NCI-H446 treated with DMSO at 0.1 percent for 48 hours (cell line): ENCODE data around the gene COL5A1.

Experiments
- DNase-seq: peaks from one replicate; lab custom pipeline; 2025; lab: John Stamatoyannopoulos, UW

The COL5A1 gene

GRCh38 chr9:134835448-134835847, 193.8 kb downstream of the COL5A1 start:
- no peak for DNase-seq

GRCh38 chr9:134835987-134836386, 194.4 kb downstream of the COL5A1 start:
- no peak for DNase-seq

- DNase-seq, result no peak
Observed at GRCh38 chr9:134836406-134836970, 194.9 kb downstream of the COL5A1 start.

- DNase-seq, result no peak
Observed at GRCh38 chr9:134837529-134837928, 195.9 kb downstream of the COL5A1 start.

- DNase-seq, result no peak
Observed at GRCh38 chr9:134838651-134839454, 197.2 kb downstream of the COL5A1 start.

- no peak for DNase-seq
Observed at GRCh38 chr9:134839455-134840125, 198.0 kb downstream of the COL5A1 start.

- no peak for DNase-seq
Observed at GRCh38 chr9:134840511-134840910, 198.9 kb downstream of the COL5A1 start.

- no peak for DNase-seq
Observed at GRCh38 chr9:134841180-134841904, 199.7 kb downstream of the COL5A1 start.

- no peak for DNase-seq
Observed at GRCh38 chr9:134842321-134842720, 200.7 kb downstream of the COL5A1 start.

GRCh38 chr9:134843740-134844139, 202.1 kb downstream of the COL5A1 start:
- DNase-seq, result no peak

- DNase-seq, result no peak
Observed at GRCh38 chr9:134844821-134845220, 203.2 kb downstream of the COL5A1 start.

- DNase-seq, result no peak
Observed at GRCh38 chr9:134846187-134846586, 204.6 kb downstream of the COL5A1 start.

- DNase-seq, result no peak
Observed at GRCh38 chr9:134846699-134847098, 205.1 kb downstream of the COL5A1 start.

GRCh38 chr9:134847138-134847537, 205.5 kb downstream of the COL5A1 start:
- DNase-seq, result no peak

GRCh38 chr9:134847752-134848432, 206.3 kb downstream of the COL5A1 start:
- DNase-seq, result no peak

- no peak for DNase-seq
Observed at GRCh38 chr9:134848504-134848903, 206.9 kb downstream of the COL5A1 start.

GRCh38 chr9:134850611-134851010, 209.0 kb downstream of the COL5A1 start:
- no peak for DNase-seq

- no peak for DNase-seq
Observed at GRCh38 chr9:134851020-134851419, 209.4 kb downstream of the COL5A1 start.

- DNase-seq, result no peak
Observed at GRCh38 chr9:134852906-134853654, 211.5 kb downstream of the COL5A1 start.

GRCh38 chr9:134853893-134854292, 212.3 kb downstream of the COL5A1 start:
- no peak for DNase-seq

- DNase-seq, result no peak
Observed at GRCh38 chr9:134854541-134854981, 213.0 kb downstream of the COL5A1 start.
